Gastrocnemius medialis (tissue), 4 donors: Measurements from ENCODE around the gene HMX1. TPM values are rescaled to one million over a fixed set of nuclear protein-coding genes. Genes with fewer than 3 reads are reported as not detected.

ENCODE experiments used
- ATAC-seq, 2 donors: fragments of 150-250 bp; one replicate each; pipeline ENCODE4 v1.9.1; 2016
- DNase-seq, 2 donors: peaks; one replicate each; pipeline ENCODE4 v3.0.0-alpha.2; 2019
- H3K27ac ChIP-seq, 4 donors: fragments of 200-600 bp; sonication (generic); 1 replicate in 1 of 4; 2 replicates in 3 of 4; pipeline ENCODE4 v1.5.1; 2016 to 2018; ENCODE audit warnings: mild to moderate bottlenecking in 2 of 4, moderate library complexity in 1 of 4
- H3K27me3 ChIP-seq, 3 donors: fragments of 200-600 bp; sonication (generic) in 2 of 3; 1 replicate in 1 of 3; 2 replicates in 2 of 3; pipeline versions ENCODE4 v1.5.1 to v1.6.0; 2016 to 2019; ENCODE audit warnings: mild to moderate bottlenecking in 1 of 3, moderate library complexity in 1 of 3
- H3K36me3 ChIP-seq, 2 donors: fragments of 200-600 bp; sonication (generic) in 1 of 2; one replicate each; pipeline ENCODE4 v1.5.1; 2017 to 2018
- H3K4me1 ChIP-seq, 2 donors: fragments of 200-600 bp; sonication (generic) in 1 of 2; one replicate each; pipeline ENCODE4 v1.5.1; 2016 to 2017; ENCODE audit warnings: mild to moderate bottlenecking in 2 of 2
- H3K4me3 ChIP-seq, 4 donors: fragments of 200-600 bp; sonication (generic) in 3 of 4; 1 replicate in 1 of 4; 2 replicates in 3 of 4; pipeline ENCODE4 v1.5.1; 2016 to 2019; ENCODE audit warnings: mild to moderate bottlenecking in 2 of 4
- H3K9me3 ChIP-seq, 3 donors: fragments of 200-600 bp; sonication (generic) in 2 of 3; 1 replicate in 1 of 3; 2 replicates in 2 of 3; pipeline ENCODE4 v1.5.1; 2016 to 2019
- POLR2A ChIP-seq, 2 donors: fragments of 450-650 bp; IDR thresholded peaks; one replicate each; pipeline ENCODE4 v1.6.1; 2017; ENCODE audit warnings: antibody characterized with exemption in 2 of 2, mild to moderate bottlenecking in 2 of 2, moderate library complexity in 2 of 2
- in situ Hi-C, 4 donors: fragments of 200-750 bp; cut with MboI; loops; one replicate each; pipeline versions ENCODE4 v1.15.0 to v1.8.0; 2017; ENCODE audit warnings: low sequenced_read_pairs in 4 of 4
- intact Hi-C: fragments of 100-400 bp; cut with DNase I; formaldehyde crosslinking; loops from one replicate; pipeline ENCODE4 v1.15.1; 2023; ENCODE audit warnings: low total_unique reads
- total RNA-seq, 4 donors: library from RNA; depleted of rRNA; stranded (reverse); fragments of >200 nt; gene quantifications; one replicate each; pipeline versions ENCODE4 v1.1.0 to v1.2.3, GENCODE V29; 2016
- TF ChIP-seq, protein P1 (sequence below), 5 experiments: fragments of 450-650 bp in 3 of 5; fragments of 200-600 bp in 2 of 5; sonication (generic) in 2 of 5; IDR thresholded peaks in 4 of 5; conservative IDR thresholded peaks in 1 of 5; 1 replicate in 4 of 5; 2 replicates in 1 of 5; pipeline ENCODE4 v1.5.1; 2016 to 2019; ENCODE audit warnings: antibody characterized with exemption in 5 of 5, mild to moderate bottlenecking in 3 of 5, moderate library complexity in 3 of 5

HMX1 gene
- total RNA-seq, 4 donors from 2014 or later, result not detected

DNA sequence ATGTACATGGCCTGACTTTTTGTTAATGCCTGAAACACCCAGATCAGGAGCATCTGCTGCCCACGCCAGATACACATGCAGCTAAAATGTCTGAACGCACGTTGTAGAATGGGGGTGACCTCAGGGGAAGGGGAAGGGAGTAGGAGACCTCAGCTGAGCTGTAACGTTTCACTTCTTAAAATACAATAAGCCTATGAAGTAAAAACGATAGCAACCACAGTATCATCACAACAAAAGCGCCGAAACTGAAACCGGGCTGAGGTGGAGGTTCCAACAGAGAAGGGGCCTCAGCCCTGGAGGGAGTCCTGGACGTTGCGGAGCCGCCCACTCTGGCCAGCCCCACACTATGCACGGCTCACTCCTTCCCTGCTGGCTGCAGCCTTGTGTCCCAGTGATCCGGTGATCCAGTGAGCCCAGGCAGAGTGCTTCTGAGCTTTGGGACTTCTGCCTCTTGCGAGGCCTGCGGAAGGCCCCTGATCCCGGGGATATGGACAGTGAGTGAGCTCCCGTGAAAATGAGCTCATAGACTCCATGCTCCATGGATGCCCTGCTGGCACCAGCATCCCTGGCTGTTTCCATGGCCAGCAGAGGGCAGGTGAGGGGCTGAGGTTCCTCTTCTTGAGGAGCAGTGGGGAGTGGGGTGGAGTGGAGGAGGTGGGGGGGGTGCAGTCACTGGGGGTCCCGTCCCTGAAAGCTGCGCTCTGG, 52.0 kb downstream of the HMX1 start:
- in situ Hi-C loops (no loop called here), intact Hi-C loops (no loop called here)
- no peaks in the 10 kb centered on the region for H3K36me3 ChIP-seq
- H3K27me3 ChIP-seq, result no peaks in the 10 kb centered on the region
- no peaks in the 10 kb centered on the region for H3K9me3 ChIP-seq
- DNase-seq (no peak), ATAC-seq (no peak)
- no peak overlapping the region for H3K27ac ChIP-seq
- no peak for TF ChIP-seq POLR2A (IDR thresholded peaks at IDR 0.05)
- TF ChIP-seq, protein P1, sequence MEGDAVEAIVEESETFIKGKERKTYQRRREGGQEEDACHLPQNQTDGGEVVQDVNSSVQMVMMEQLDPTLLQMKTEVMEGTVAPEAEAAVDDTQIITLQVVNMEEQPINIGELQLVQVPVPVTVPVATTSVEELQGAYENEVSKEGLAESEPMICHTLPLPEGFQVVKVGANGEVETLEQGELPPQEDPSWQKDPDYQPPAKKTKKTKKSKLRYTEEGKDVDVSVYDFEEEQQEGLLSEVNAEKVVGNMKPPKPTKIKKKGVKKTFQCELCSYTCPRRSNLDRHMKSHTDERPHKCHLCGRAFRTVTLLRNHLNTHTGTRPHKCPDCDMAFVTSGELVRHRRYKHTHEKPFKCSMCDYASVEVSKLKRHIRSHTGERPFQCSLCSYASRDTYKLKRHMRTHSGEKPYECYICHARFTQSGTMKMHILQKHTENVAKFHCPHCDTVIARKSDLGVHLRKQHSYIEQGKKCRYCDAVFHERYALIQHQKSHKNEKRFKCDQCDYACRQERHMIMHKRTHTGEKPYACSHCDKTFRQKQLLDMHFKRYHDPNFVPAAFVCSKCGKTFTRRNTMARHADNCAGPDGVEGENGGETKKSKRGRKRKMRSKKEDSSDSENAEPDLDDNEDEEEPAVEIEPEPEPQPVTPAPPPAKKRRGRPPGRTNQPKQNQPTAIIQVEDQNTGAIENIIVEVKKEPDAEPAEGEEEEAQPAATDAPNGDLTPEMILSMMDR (IDR thresholded peaks at IDR 0.05 in 4 of 5, conservative IDR thresholded peaks at IDR 0.05 in 1 of 5), result no peak
- no peak overlapping the region for H3K4me3 ChIP-seq
- H3K4me1 ChIP-seq, result no peaks in the 10 kb centered on the region

DNA sequence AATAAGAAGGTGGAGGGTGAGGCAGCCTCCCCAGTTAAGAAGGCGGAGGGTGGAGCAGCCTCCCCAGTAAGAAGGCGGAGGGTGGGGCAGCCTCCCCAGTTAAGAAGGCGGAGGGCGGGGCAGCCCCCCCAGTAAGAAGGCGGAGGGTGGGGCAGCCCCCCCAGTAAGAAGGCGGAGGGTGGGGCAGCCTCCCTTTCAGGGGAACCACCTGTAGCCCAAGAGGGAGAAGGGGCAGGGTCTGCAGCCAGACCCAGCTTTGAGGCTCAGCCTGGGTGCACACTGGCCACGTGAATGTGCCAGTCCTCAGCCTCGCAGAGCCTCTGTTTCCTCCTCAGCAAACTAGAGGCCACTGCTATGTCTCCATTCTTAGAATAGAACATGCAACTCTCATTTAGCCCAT, 52.6 kb downstream of the HMX1 start:
- H3K9me3 ChIP-seq, result no peaks in the 10 kb centered on the region
- no peaks in the 10 kb centered on the region for H3K27me3 ChIP-seq
- no peaks in the 10 kb centered on the region for H3K36me3 ChIP-seq
- no peak overlapping the region for H3K27ac ChIP-seq
- TF ChIP-seq, protein P1 (IDR thresholded peaks at IDR 0.05 in 4 of 5, conservative IDR thresholded peaks at IDR 0.05 in 1 of 5), result no peak
- no peak for TF ChIP-seq POLR2A (IDR thresholded peaks at IDR 0.05)
- no peaks in the 10 kb centered on the region for H3K4me1 ChIP-seq
- no peak for DNase-seq
- ATAC-seq, result no peak
- intact Hi-C loops (no loop called here), in situ Hi-C loops (no loop called here)
- H3K4me3 ChIP-seq, result no peak overlapping the region

DNA sequence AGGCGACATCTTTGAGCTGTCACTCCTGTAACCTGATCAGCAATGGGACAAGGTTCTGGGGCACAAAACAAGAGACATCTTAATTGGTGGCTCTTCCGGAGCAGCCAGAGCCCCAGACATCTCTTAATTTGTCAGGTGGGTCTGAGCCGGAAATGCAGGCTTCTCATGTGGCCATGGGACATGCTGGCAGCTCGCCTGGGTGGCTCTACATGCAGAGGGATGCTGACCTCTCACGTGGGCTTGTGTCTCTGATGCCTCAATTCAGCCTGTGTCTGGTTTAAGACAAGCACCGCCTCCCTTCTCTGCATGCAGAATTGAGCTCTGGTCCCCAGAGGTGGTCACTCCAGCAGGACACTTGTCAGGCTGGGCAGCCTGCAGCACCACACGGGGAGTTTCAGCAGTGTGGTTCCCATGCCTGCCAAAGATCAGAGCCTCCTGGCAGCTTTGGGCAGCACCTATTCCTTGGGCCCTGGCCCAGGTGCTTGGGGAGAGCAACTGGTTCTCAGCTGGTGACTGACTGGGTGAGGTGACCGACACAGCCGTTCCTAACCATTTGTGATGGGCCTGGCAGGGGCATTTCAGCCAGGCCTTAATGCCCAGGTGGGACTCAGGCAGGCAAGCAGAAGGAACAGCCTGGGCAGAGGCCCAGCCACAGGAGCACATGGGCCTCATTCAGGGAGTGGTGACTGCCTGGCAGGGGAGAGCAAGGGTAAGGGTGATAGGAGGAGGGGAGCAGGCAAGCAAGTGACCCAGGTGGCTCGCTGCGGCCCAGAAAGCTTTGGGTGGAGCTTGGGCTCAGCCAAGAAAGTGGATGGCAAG, 53.4 kb downstream of the HMX1 start:
- H3K4me1 ChIP-seq, result no peaks in the 10 kb centered on the region
- DNase-seq (no peak), ATAC-seq (no peak)
- no peaks in the 10 kb centered on the region for H3K36me3 ChIP-seq
- no peaks in the 10 kb centered on the region for H3K9me3 ChIP-seq
- H3K27me3 ChIP-seq, result no peaks in the 10 kb centered on the region
- in situ Hi-C loops (no loop called here), intact Hi-C loops (no loop called here)
- H3K4me3 ChIP-seq, result no peak overlapping the region
- TF ChIP-seq, protein P1 (IDR thresholded peaks at IDR 0.05 in 4 of 5, conservative IDR thresholded peaks at IDR 0.05 in 1 of 5), result no peak
- TF ChIP-seq POLR2A (IDR thresholded peaks at IDR 0.05), result no peak
- no peak overlapping the region for H3K27ac ChIP-seq

DNA sequence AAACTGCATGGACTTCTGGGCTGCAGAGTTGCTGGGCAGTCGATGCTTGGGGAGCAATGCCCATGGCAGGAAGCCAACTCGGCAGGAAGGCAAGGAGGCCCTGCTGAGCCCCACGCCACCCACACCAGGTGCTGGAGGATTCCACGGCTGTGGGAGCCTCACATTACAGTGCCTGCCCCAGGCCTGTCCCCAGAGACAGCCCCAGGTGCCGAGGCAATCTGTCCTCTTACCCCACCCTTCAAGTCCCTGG, 53.9 kb downstream of the HMX1 start:
- intact Hi-C loops (no loop called here), in situ Hi-C loops (no loop called here)
- Histone ChIP-seq H3K27me3 (no peaks in the 10 kb centered on the region), H3K36me3 (no peaks in the 10 kb centered on the region), H3K9me3 (no peaks in the 10 kb centered on the region), H3K27ac (no peak overlapping the region), H3K4me1 (no peaks in the 10 kb centered on the region), H3K4me3 (no peak overlapping the region)
- DNase-seq, result no peak
- no peak for ATAC-seq
- TF ChIP-seq, protein P1 (IDR thresholded peaks at IDR 0.05 in 4 of 5, conservative IDR thresholded peaks at IDR 0.05 in 1 of 5), result no peak
- TF ChIP-seq POLR2A (IDR thresholded peaks at IDR 0.05), result no peak
